Left ventricle myocardium superior (tissue), 1 donor: ENCODE results near the gene SORCS2. TPM values are rescaled to one million over a fixed set of nuclear protein-coding genes. Genes with fewer than 3 reads are reported as not detected.

Experiments used
- ATAC-seq: fragments of 200-7000 bp; cut with Tn5 transposase; one replicate; pipeline ENCODE4 v1.9.1; 2020; ENCODE audit warnings: mild to moderate bottlenecking, moderate library complexity
- DNase-seq: peaks from one replicate; pipeline ENCODE4 v3.0.0-alpha.2; 2020
- intact Hi-C: fragments of 100-400 bp; cut with micrococcal nuclease; formaldehyde crosslinking; loops from one replicate; pipeline ENCODE4 v1.11.0; 2022
- total RNA-seq: library from RNA; stranded (reverse); fragmentation: NEBNext Ultra II Directional; extraction: Animal tissue kit (Norgen Biotek cat#: 25700); gene quantifications from one replicate; pipeline ENCODE4 v1.2.1, GENCODE V29; 2021
- donor health status: DM: no; HTN: yes; CAD: no; lungs with severe emphysema.

The SORCS2 gene
- total RNA-seq, 1 donor from 2014 or later = 1.5 TPM

- intact Hi-C loops = no loop called here
- ATAC-seq = no peak
Measured at GRCh38 chr4:7666744-7667143, 474.4 kb downstream of the SORCS2 start.

DNA sequence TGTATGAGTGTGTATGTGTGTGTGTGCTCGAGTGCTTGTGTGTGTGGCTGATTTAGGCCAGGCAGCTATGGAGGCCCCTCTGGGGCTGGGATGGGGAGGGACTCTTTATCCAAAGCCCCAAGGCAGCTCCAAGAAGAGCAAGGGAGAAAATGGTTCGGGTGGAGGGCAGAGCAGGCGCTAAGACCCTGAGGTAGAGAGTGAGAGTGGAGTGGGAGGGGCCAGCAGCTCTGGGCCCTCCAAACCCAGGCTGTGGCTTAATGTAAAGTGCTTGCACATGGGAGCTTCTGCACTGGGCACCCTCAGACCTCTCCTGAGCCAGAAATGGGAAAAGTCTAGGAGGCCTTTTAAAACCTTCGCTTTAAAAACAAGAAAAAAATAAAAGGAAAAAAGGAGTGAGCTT, 475.9 kb downstream of the SORCS2 start:
- DNase-seq (peak; percentile 8), ATAC-seq (no peak)
- intact Hi-C loops = no loop called here

More at GRCh38 chr4:7666744-7667143, 474.4 kb downstream of the SORCS2 start:
- no peak for DNase-seq

- ATAC-seq (no peak), DNase-seq (no peak)
- intact Hi-C loops = no loop called here
Measured at GRCh38 chr4:7668826-7669225, 476.5 kb downstream of the SORCS2 start.

DNA sequence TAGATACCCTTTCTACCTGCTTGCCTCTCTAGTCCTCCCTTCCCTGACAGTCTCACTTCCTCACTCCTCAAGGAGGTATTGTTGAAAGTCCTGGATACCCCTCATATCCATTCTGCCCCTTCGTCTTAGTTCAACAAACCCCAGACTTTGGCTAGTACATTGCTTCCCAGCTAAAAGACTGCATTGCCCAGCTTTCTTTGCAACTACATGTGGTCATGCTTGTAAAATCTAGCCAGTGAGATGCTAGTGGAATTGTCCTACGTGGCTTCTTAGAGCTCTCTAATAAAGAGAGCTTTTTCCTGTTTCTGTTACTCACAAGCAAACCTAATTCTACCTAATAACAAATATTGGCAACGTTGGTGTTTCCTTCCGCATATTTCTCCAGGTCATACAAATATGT, 480.3 kb downstream of the SORCS2 start:
- ATAC-seq = no peak
- no peak for DNase-seq
- intact Hi-C loops = no loop called here

DNA sequence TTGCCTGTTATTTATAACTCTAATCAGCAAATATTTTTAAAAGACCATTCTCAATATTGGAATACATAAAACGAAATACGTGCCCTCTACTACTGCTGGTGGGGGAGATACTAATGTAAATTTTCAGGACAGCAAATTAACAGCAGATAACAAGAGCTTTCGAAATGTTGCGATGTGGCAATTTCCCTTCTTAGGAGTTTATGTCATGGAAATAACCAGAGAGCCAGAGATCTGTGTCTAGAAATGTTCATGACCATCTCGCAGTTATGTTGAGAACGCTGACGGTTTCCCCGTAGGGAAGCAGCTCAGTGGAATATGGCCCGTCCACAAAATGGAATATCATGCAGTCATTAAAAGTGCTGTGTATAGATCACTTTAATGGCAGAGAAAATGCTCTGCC, 480.8 kb downstream of the SORCS2 start:
- ATAC-seq (no peak), DNase-seq (no peak)
- intact Hi-C loops = no loop called here

DNA sequence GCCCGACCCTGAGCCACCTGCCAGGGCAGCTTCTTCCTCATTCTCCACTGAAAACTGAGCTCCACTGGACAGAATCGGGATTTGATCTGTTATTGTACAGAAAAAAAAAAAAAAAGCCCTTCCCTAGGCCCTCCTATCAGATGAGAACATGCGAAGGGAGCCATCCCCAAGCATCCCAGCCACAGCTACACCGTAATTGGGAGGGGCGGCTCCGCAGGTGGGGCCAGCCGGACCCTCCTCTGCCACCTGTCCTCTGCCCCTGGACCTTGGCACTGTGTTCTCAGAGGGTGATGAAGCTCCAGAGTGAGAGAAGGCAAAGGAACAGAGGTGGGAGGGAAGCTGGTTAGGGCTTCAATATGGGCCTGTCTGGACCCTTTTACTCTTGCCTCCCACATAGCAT, 482.4 kb downstream of the SORCS2 start:
- ATAC-seq (no peak), DNase-seq (peak; percentile 6)
- intact Hi-C loops = no loop called here

GRCh38 chr4:7675136-7675535, 482.8 kb downstream of the SORCS2 start:
- DNase-seq = peak; percentile 11
- no peak for ATAC-seq
- intact Hi-C loops = no loop called here

DNA sequence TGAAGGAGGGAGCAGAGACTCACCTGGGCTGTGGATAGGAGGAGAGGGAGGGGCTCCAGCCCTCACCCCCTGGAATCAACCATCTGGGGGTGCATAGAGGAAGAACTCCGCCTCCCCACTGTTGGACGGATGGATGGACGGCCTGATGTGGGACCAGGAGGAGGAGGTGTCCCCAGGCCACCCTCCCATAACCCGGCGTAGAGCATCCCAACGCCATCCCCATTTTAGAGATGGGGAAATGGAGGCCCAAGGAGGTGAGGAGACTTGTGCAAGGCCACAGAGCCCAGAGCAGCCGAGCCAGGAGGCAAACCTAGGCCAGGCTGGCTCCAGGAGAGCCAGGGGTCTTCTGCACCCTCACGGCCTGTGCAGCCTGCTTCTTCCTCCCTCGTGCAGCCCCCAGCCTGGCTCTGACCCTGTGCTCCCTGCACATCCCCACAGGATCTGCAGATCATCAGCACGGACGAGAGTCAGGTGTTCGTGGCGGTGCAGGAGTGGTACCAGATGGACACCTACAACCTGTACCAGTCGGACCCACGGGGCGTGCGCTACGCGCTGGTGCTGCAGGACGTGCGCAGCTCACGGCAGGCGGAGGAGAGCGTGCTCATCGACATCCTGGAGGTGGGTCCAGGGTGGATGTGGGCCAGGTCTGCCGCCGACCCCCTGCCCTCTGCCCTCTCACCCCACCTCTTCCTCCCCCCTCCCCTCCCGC, 483.4 kb downstream of the SORCS2 start:
- DNase-seq (peak; percentile 25), ATAC-seq (no peak)
- intact Hi-C loops = no loop called here

GRCh38 chr4:7676398-7676922, 484.1 kb downstream of the SORCS2 start:
- DNase-seq = no peak
- intact Hi-C loops = no loop called here
- ATAC-seq = no peak

- ATAC-seq (no peak), DNase-seq (peak; percentile 25)
- intact Hi-C loops = no loop called here
Measured at GRCh38 chr4:7677086-7677485, 484.7 kb downstream of the SORCS2 start.

DNA sequence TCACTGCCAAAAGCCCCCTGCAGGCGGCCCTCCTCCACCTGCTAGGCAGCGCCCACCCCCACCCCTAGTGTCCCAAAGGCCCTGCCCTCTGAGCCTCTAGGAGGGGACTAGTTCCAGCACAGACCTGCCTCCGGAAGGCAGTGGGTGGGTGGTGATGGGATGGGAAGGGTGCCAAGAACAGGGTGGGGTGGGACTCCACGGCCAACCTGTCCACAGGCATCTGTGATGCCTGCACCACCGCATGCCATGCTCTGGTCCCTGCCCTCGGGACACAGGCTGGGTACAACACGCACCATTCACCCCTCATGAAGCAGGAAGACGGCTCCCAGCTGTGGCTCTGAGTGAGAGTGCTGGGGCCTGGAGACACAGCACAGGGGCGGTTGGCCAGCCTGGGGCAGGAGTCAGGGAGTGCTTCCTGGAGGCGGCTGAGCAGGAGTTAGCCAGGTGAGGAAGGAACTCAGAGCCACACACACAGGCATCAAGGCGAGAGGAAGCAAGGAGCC, 485.5 kb downstream of the SORCS2 start:
- peak; percentile 8 for DNase-seq
- ATAC-seq = no peak

GRCh38 chr4:7678318-7678852, 486.0 kb downstream of the SORCS2 start:
- ATAC-seq (no peak), DNase-seq (peak; percentile 14)
- intact Hi-C loops = no loop called here

More for the DNA sequence above, 485.5 kb downstream of the SORCS2 start:
- intact Hi-C loops = no loop called here

DNA sequence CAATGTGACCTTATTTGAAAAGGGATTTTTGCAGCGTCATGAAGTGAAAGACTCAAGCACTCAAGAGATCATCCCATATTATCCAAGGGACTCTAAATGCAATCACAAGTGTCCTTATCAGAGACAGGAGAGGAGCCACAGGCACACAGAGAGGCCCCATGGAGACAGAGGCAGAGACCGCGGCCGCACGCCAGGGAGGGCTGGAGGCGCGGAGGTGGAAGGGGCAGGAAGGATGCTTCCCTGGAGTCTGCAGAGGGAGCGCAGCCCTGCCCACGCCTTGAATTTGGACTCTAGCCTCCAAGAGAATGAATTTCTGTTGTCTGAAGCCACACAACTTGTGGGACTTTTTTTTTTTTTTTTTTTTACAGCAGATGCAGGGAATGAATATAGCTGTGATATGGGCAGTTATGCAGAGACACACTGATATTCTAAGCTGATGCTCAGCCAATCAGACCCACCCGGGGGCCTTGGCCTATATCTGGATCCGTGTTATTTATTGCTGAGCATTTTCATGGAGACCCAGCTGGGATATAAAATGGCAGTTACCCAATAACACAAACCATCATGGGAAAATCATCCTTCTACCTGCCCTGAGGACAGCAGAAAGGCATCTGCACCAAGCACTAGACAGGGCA, 487.2 kb downstream of the SORCS2 start:
- peak; percentile 46 for DNase-seq
- intact Hi-C loops = no loop called here
- peak; percentile 37 for ATAC-seq

GRCh38 chr4:7680106-7680505, 487.8 kb downstream of the SORCS2 start:
- intact Hi-C loops = no loop called here
- DNase-seq (peak; percentile 11), ATAC-seq (no peak)

DNA sequence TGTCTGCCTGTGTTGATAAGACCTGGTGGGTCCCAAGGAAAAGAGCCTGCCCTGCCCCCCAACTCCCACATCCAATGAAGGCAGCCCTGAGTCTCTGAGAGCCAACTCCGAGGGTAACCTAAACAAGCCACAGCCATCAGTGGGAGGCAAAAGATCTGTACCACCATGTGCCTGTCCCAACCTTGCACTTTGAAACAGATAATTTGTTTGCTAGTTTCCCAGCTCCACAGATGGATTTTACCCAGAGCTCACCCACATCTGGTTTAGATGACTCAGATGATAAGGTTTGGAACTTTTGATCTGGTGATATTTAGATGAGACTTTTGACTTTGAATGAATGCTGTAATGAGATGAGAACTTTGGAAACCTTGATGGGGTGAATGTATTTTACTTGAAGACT, 488.4 kb downstream of the SORCS2 start:
- intact Hi-C loops = no loop called here
- DNase-seq = no peak
- no peak for ATAC-seq

DNA sequence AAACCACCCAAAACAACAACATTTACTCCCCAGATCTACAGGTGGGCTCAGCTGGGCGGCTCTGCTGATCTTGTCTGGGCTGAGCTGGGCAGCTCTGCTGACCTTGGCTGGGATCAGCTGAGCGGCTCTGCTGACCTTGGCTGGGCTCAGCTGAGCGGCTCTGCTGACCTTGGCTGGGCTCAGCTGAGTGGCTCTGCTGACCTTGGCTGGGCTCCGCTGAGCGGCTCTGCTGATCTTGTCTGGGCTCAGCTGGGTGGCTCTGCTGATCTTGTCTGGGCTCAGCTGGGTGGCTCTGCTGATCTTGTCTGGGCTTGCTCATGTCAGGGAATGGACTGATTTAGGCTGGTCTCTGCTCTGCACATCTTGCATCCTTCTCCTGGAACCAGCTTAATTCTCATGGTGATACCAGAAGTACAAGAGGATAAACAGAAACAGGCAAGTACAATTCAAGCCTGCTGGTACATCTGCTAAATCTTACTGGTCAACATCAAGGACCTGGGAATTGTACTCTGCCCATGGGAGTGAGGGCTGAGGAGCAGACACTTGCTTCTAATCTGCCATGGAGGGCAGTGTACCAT, 490.9 kb downstream of the SORCS2 start:
- intact Hi-C loops = no loop called here
- DNase-seq (no peak), ATAC-seq (no peak)

DNA sequence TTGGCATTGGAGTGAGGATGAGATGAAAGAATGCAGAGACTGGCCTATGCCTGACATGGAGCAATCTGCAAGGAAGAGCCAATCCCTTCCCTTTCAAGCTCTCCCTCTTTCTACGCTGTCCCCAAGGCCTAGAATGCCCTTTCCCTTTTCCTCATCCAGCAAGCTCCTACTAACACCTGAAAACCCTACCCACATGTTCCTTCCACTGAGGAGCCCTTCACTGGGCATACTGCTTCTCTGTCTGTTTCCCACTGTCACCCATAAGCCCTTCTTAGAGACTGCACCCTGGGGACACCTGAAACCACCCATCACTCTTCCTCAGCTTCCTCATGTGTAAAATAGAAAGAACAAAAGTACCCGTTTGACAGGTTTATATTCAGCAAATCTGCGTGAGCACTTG, 492.0 kb downstream of the SORCS2 start:
- intact Hi-C loops = no loop called here
- ATAC-seq (no peak), DNase-seq (no peak)

DNA sequence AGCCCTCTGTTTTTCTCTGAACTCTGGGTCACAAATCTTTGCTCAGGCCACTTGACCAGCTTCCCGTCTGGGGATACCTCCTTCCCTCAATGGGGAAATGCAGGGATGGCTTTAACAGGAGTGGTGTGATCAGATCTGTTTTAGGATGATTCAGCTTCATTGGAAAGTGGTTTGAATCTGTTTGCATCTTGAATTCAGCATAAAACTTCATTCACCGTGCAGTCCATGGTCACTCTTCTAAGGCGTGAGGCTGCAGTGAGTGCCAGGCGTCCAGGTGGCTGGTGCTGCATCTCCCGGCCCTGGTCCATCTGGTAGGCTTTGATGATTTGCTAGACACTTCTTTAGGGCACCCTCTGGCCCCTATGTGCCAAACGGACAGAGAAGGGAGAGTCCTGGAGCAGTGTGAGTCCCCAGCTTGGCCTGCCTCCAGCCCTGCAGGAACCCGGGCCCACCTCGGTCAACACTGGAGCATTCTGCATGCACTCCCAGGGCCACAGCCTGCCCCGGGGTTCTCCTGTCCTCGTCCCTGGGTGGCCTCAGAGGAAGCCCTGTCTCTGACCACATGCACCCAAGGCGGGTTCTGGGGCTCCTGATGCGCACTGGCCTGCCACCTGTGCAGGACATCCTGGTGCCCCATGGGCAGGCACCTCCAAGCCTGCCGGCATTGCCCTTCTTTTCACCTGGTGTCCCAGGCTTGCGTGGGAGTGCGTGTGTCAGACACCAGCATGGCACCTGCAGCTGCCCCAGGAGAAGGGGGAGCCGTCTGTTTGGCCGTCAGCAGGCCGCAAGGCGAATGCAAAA, 493.9 kb downstream of the SORCS2 start:
- DNase-seq (peak; percentile 11), ATAC-seq (no peak)
- intact Hi-C loops = no loop called here

DNA sequence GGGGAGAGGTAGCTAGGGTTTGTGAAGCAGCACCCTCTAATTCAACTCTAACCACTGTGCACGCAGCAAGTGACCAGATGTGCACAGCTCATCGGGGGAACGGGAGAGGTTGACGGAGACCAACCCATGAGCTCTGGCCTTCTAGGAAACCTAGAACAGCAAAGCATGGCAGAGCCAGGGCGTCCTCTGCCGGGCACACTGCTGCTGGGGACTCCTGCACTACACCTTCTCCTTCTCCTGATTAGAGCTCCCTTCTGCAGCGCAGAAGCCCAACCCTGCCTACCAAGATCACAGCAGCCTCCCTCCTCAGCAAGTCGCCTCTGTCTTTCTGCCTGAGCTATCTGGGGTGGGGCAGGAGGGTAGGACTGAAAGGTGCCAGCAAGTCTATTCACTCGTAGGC, 494.7 kb downstream of the SORCS2 start:
- ATAC-seq (no peak), DNase-seq (peak; percentile 8)
- intact Hi-C loops = no loop called here
